Measurements from ENCODE around the gene PPL. TPM values are rescaled to one million over a fixed set of nuclear protein-coding genes. Genes with fewer than 3 reads are reported as not detected.

Gene PPL
- total RNA-seq, 1 experiment from 2014 or later: 56.4 TPM

DNA sequence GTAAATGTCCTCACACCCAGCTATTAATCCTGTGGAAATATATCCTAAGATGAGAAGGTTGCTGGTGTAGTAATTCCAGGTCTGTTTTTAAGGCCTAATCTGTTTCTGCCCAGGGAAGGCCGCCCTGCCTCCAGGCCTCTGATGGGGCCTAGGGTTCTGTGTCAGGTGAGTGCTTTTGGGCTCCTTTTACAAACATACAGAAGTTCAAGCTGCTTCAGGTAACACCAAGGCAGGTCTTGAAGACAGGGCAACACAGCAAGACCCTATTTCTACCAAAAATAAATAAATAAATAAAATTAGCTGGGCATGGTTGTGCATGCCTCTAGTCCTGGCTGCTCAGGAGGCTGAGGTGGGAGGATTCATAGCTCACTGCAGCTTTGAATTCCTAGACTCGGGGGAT, 9.3 kb downstream of the PPL start:
- peaks cover 7 to 22% of the 10 kb centered on the region in 2 experiments; a peak in 3 of 4 replicates for H3K4me1 ChIP-seq (ENCODE audit: control insufficient read depth in 1 of 2, insufficient read depth in 2 of 2, low read length in 2 of 2)
- no peak overlapping the region for H3K27ac ChIP-seq (ENCODE audit: low read depth, low read length)
- intact Hi-C loops (cut with micrococcal nuclease): no loop called here
- H3K9ac ChIP-seq (ENCODE audit: low read length): no peak overlapping the region
- no peak overlapping the region for H3K4me2 ChIP-seq (ENCODE audit: low read length)
- TF ChIP-seq SRF (IDR thresholded peaks at IDR 0.05; ENCODE audit: low read depth): no peak
- no peak for TF ChIP-seq FOSL1 (IDR thresholded peaks at IDR 0.05; ENCODE audit: low read depth)
- no peak for TF ChIP-seq EGR1 (IDR thresholded peaks at IDR 0.05; ENCODE audit: low read depth)
- TF ChIP-seq, protein P1, sequence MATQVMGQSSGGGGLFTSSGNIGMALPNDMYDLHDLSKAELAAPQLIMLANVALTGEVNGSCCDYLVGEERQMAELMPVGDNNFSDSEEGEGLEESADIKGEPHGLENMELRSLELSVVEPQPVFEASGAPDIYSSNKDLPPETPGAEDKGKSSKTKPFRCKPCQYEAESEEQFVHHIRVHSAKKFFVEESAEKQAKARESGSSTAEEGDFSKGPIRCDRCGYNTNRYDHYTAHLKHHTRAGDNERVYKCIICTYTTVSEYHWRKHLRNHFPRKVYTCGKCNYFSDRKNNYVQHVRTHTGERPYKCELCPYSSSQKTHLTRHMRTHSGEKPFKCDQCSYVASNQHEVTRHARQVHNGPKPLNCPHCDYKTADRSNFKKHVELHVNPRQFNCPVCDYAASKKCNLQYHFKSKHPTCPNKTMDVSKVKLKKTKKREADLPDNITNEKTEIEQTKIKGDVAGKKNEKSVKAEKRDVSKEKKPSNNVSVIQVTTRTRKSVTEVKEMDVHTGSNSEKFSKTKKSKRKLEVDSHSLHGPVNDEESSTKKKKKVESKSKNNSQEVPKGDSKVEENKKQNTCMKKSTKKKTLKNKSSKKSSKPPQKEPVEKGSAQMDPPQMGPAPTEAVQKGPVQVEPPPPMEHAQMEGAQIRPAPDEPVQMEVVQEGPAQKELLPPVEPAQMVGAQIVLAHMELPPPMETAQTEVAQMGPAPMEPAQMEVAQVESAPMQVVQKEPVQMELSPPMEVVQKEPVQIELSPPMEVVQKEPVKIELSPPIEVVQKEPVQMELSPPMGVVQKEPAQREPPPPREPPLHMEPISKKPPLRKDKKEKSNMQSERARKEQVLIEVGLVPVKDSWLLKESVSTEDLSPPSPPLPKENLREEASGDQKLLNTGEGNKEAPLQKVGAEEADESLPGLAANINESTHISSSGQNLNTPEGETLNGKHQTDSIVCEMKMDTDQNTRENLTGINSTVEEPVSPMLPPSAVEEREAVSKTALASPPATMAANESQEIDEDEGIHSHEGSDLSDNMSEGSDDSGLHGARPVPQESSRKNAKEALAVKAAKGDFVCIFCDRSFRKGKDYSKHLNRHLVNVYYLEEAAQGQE (IDR thresholded peaks at IDR 0.05; ENCODE audit: low read depth): no peak
- no peak for TF ChIP-seq CBX3 (IDR thresholded peaks at IDR 0.05; ENCODE audit: low read depth)
- TF ChIP-seq, protein P2, sequence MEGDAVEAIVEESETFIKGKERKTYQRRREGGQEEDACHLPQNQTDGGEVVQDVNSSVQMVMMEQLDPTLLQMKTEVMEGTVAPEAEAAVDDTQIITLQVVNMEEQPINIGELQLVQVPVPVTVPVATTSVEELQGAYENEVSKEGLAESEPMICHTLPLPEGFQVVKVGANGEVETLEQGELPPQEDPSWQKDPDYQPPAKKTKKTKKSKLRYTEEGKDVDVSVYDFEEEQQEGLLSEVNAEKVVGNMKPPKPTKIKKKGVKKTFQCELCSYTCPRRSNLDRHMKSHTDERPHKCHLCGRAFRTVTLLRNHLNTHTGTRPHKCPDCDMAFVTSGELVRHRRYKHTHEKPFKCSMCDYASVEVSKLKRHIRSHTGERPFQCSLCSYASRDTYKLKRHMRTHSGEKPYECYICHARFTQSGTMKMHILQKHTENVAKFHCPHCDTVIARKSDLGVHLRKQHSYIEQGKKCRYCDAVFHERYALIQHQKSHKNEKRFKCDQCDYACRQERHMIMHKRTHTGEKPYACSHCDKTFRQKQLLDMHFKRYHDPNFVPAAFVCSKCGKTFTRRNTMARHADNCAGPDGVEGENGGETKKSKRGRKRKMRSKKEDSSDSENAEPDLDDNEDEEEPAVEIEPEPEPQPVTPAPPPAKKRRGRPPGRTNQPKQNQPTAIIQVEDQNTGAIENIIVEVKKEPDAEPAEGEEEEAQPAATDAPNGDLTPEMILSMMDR (IDR thresholded peaks at IDR 0.05 in 2 of 3, conservative IDR thresholded peaks at IDR 0.05 in 1 of 3; ENCODE audit: borderline replicate concordance in 1 of 3, insufficient read depth in 1 of 3, low read depth in 2 of 3, low read length in 2 of 3): no peak
- TF ChIP-seq ATF3 (IDR thresholded peaks at IDR 0.05): no peak
- TF ChIP-seq, protein P3, sequence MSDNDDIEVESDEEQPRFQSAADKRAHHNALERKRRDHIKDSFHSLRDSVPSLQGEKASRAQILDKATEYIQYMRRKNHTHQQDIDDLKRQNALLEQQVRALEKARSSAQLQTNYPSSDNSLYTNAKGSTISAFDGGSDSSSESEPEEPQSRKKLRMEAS (IDR thresholded peaks at IDR 0.05): no peak
- no peak for TF ChIP-seq POLR2A (IDR thresholded peaks at IDR 0.05; ENCODE audit: borderline replicate concordance, extremely low read depth, insufficient read depth, insufficient read length)
- TF ChIP-seq SIN3A (IDR thresholded peaks at IDR 0.05; ENCODE audit: low read depth): no peak
- no peak for TF ChIP-seq TCF7L2 (IDR thresholded peaks at IDR 0.05; ENCODE audit: borderline replicate concordance, extremely low read depth, insufficient read depth, insufficient read length)
- TF ChIP-seq RAD21 (IDR thresholded peaks at IDR 0.05; ENCODE audit: low read depth): no peak
- no peak for TF ChIP-seq POLR2AphosphoS5 (IDR thresholded peaks at IDR 0.05; ENCODE audit: low read depth, low read length)
- no peak for TF ChIP-seq EZH2 (IDR thresholded peaks at IDR 0.05)
- no peak for TF ChIP-seq ZFX (IDR thresholded peaks at IDR 0.05)
- TF ChIP-seq CEBPB (IDR thresholded peaks at IDR 0.05; ENCODE audit: low read depth): no peak
- TF ChIP-seq JUND (IDR thresholded peaks at IDR 0.05): no peak
- TF ChIP-seq ZNF274 (IDR thresholded peaks at IDR 0.05; ENCODE audit: low read depth, low read length): no peak
- TF ChIP-seq YY1 (IDR thresholded peaks at IDR 0.05; ENCODE audit: extremely low read depth, insufficient replicate concordance, low read depth, low read length): no peak
- TF ChIP-seq ELF1 (IDR thresholded peaks at IDR 0.05; ENCODE audit: borderline replicate concordance, low read depth): no peak
- BruUV-seq (replicated peaks): no TSS peak
- POLR2A ChIA-PET: no interaction called here
- DNase-seq (ENCODE audit: low read depth, low spot score): no peak
- no peak overlapping the region for H3K4me3 ChIP-seq (replicated peaks in 1 of 2; ENCODE audit: low read depth in 1 of 2, low read length in 2 of 2)
- H3K9me3 ChIP-seq (ENCODE audit: control insufficient read depth in 1 of 2, insufficient read depth in 1 of 2, low read depth in 1 of 2, low read length in 2 of 2): peaks cover 4 to 13% of the 10 kb centered on the region in 2 experiments; a peak in 2 of 4 replicates
- no peak for ATAC-seq
- no peaks in the 10 kb centered on the region for H4K20me1 ChIP-seq (ENCODE audit: insufficient read depth)
- H3K36me3 ChIP-seq (ENCODE audit: control insufficient read depth in 1 of 2, insufficient read depth in 2 of 2, low read length in 2 of 2): peaks cover 0 to 13% of the 10 kb centered on the region in 2 experiments; a peak in 1 of 4 replicates
- H3K27me3 ChIP-seq (ENCODE audit: insufficient read depth, low read length): no peaks in the 10 kb centered on the region
- no peaks in the 10 kb centered on the region; the same call in 1 of the 2 replicates for H3K79me2 ChIP-seq (ENCODE audit: insufficient read depth, low read length)
- RAD21 ChIA-PET (ENCODE audit: low non-redundant PET in 1 of 2, low total read pairs in 2 of 2, uncharacterized antibody in 2 of 2, unreplicated experiment in 2 of 2): no interaction called here
- H3K9me2 ChIP-seq (ENCODE audit: insufficient read depth): no peaks in the 10 kb centered on the region
- no peak overlapping the region for H2AFZ ChIP-seq (ENCODE audit: low read depth, low read length, poor library complexity, severe bottlenecking)
- CTCF ChIA-PET: no interaction called here
